ENCODE measurements around the gene NRG3.

NRG3 gene

GRCh38 chr10:81874875-81875466, at the start of gene NRG3:
Gene NRG3, plus strand, starts transcription at chr10:81875194.
- DNase-seq, result peak; percentile 26

- DNase-seq, result no peak
Measured at GRCh38 chr10:81828251-81828650, 46.7 kb upstream of the NRG3 start.

- DNase-seq, result no peak
Measured at GRCh38 chr10:81831060-81831459, 43.9 kb upstream of the NRG3 start.

GRCh38 chr10:81838950-81839349, 36.0 kb upstream of the NRG3 start:
- peak; percentile 20 for DNase-seq

- DNase-seq, result no peak
Measured at GRCh38 chr10:81843042-81843441, 32.0 kb upstream of the NRG3 start.

- no peak for DNase-seq
Measured at GRCh38 chr10:81847675-81848074, 27.3 kb upstream of the NRG3 start.

GRCh38 chr10:81848514-81848913, 26.5 kb upstream of the NRG3 start:
- no peak for DNase-seq

GRCh38 chr10:81848931-81849330, 26.1 kb upstream of the NRG3 start:
- no peak for DNase-seq

GRCh38 chr10:81862596-81862995, 12.4 kb upstream of the NRG3 start:
- DNase-seq, result no peak

GRCh38 chr10:81863771-81864170, 11.2 kb upstream of the NRG3 start:
- DNase-seq, result no peak

- no peak for DNase-seq
Measured at GRCh38 chr10:81865581-81865980, 9.4 kb upstream of the NRG3 start.

GRCh38 chr10:81866753-81867152, 8.2 kb upstream of the NRG3 start:
- DNase-seq, result no peak

- no peak for DNase-seq
Measured at GRCh38 chr10:81870472-81870871, 4.5 kb upstream of the NRG3 start.

- no peak for DNase-seq
Measured at GRCh38 chr10:81871558-81871957, 3.4 kb upstream of the NRG3 start.

- no peak for DNase-seq
Measured at GRCh38 chr10:81872206-81872862, 2.7 kb upstream of the NRG3 start.

- DNase-seq, result no peak
Measured at GRCh38 chr10:81873231-81873931, 1.6 kb upstream of the NRG3 start.

- peak; percentile 79 for DNase-seq
Measured at GRCh38 chr10:81873932-81874816, 820 bp upstream of the NRG3 start.

GRCh38 chr10:81875467-81876252, 666 bp downstream of the NRG3 start:
- no peak for DNase-seq

- DNase-seq, result no peak
Measured at GRCh38 chr10:81876253-81877077, 1.5 kb downstream of the NRG3 start.

- DNase-seq, result no peak
Measured at GRCh38 chr10:81877596-81877995, 2.6 kb downstream of the NRG3 start.

GRCh38 chr10:81882011-81882410, 7.0 kb downstream of the NRG3 start:
- DNase-seq, result no peak

- no peak for DNase-seq
Measured at GRCh38 chr10:81884856-81885255, 9.9 kb downstream of the NRG3 start.
